HEK293T (cell line): ENCODE data around the gene TSHR.

ENCODE experiments used
- CTCF ChIA-PET: fragments of 350-600 bp; formaldehyde crosslinking; extraction: SDS; loops from one replicate; lab custom pipeline; 2021; ENCODE audit warnings: antibody characterized with exemption, inconsistent platforms; lab: Yijun Ruan, JAX
- POLR2A ChIA-PET: fragments of 350-600 bp; formaldehyde crosslinking; extraction: SDS; loops from one replicate; lab custom pipeline; 2020; ENCODE audit warnings: antibody characterized with exemption, inconsistent platforms; lab: Yijun Ruan, JAX
- DNase-seq: peaks from one replicate; pipeline ENCODE4 v3.0.0; 2012; ENCODE audit warnings: mixed read lengths; ENCODE audit errors: extremely low spot score
- ARNT ChIP-seq: fragments of 450-650 bp; IDR thresholded peaks from 2 replicates; pipeline ENCODE4 v1.6.1; 2017; ENCODE audit warnings: mild to moderate bottlenecking
- BHLHE40 ChIP-seq: fragments of 450-650 bp; IDR thresholded peaks from 2 replicates; pipeline ENCODE4 v1.6.1; 2016; ENCODE audit warnings: mild to moderate bottlenecking, moderate library complexity, borderline replicate concordance
- CTBP1 ChIP-seq: fragments of 450-650 bp; IDR thresholded peaks from 2 replicates; pipeline ENCODE4 v1.6.1; 2016; ENCODE audit warnings: borderline replicate concordance
- ELF4 ChIP-seq: fragments of 450-650 bp; IDR thresholded peaks from 2 replicates; pipeline ENCODE4 v1.6.1; 2017; ENCODE audit warnings: antibody characterized with exemption
- FOXA1 ChIP-seq: fragments of 450-650 bp; IDR thresholded peaks from 2 replicates; pipeline ENCODE4 v1.6.1; 2016; ENCODE audit warnings: mild to moderate bottlenecking
- FOXK2 ChIP-seq: fragments of 450-650 bp; IDR thresholded peaks from 2 replicates; pipeline ENCODE4 v1.6.1; 2016; ENCODE audit warnings: mild to moderate bottlenecking
- FOXM1 ChIP-seq: fragments of 450-650 bp; IDR thresholded peaks from 2 replicates; pipeline ENCODE4 v1.6.1; 2017; ENCODE audit warnings: mild to moderate bottlenecking, borderline replicate concordance
- HDGF ChIP-seq: fragments of 450-650 bp; IDR thresholded peaks from 2 replicates; pipeline ENCODE4 v1.6.1; 2017; ENCODE audit warnings: antibody characterized with exemption, borderline replicate concordance
- L3MBTL2 ChIP-seq: fragments of 450-650 bp; conservative IDR thresholded peaks from 2 replicates; pipeline ENCODE4 v1.6.1; 2016; ENCODE audit warnings: mild to moderate bottlenecking
- LEF1 ChIP-seq: fragments of 450-650 bp; IDR thresholded peaks from 2 replicates; pipeline ENCODE4 v1.6.1; 2017; ENCODE audit warnings: mild to moderate bottlenecking, borderline replicate concordance
- NFRKB ChIP-seq: fragments of 450-650 bp; IDR thresholded peaks from 2 replicates; pipeline ENCODE4 v1.6.1; 2016; ENCODE audit warnings: mild to moderate bottlenecking, moderate library complexity
- PKNOX1 ChIP-seq: fragments of 450-650 bp; IDR thresholded peaks from 2 replicates; pipeline ENCODE4 v1.6.1; 2016
- SP1 ChIP-seq: fragments of 450-650 bp; IDR thresholded peaks from 2 replicates; pipeline ENCODE4 v1.6.1; 2017
- SUZ12 ChIP-seq: fragments of 450-650 bp; IDR thresholded peaks from 2 replicates; pipeline ENCODE4 v1.6.1; 2016; ENCODE audit warnings: mild to moderate bottlenecking
- TARDBP ChIP-seq: fragments of 450-650 bp; IDR thresholded peaks from 2 replicates; pipeline ENCODE4 v1.6.1; 2016
- ZNF384 ChIP-seq: fragments of 450-650 bp; IDR thresholded peaks from 2 replicates; pipeline ENCODE4 v1.6.1; 2016

Gene TSHR

GRCh38 chr14:80979951-80980350 is 24.5 kb downstream of the TSHR start:
- ChIA-PET CTCF (no interaction called here), POLR2A (no interaction called here)
- TF ChIP-seq ZNF384 (no peak), SP1 (no peak), FOXM1 (no peak), ARNT (no peak), SUZ12 (no peak)

GRCh38 chr14:80981156-80981555 is 25.7 kb downstream of the TSHR start:
- DNase-seq: no peak
- CTCF ChIA-PET: no interaction called here
- POLR2A ChIA-PET: no interaction called here
- TF ChIP-seq ZNF384 (no peak), LEF1 (no peak), FOXK2 (no peak), ARNT (no peak), CTBP1 (no peak), HDGF (no peak), FOXM1 (no peak), L3MBTL2 (no peak), BHLHE40 (no peak), PKNOX1 (no peak), SP1 (no peak), TARDBP (no peak), SUZ12 (no peak), ELF4 (no peak)

More at GRCh38 chr14:80979951-80980350, 24.5 kb downstream of the TSHR start:
- DNase-seq: no peak

- ChIA-PET POLR2A (no interaction called here), CTCF (no interaction called here)
- TF ChIP-seq L3MBTL2 (no peak), ELF4 (no peak), BHLHE40 (no peak), TARDBP (no peak), SUZ12 (no peak), ZNF384 (no peak), LEF1 (no peak), FOXM1 (no peak), FOXA1 (no peak), ARNT (no peak), FOXK2 (no peak), NFRKB (no peak)
- DNase-seq: no peak
Observed at GRCh38 chr14:80981673-80982072, 26.3 kb downstream of the TSHR start.

- ChIA-PET CTCF (no interaction called here), POLR2A (no interaction called here)
- DNase-seq: no peak
- TF ChIP-seq FOXM1: no peak
- no peak for TF ChIP-seq L3MBTL2
- TF ChIP-seq SUZ12: no peak
- TF ChIP-seq ZNF384: no peak
- TF ChIP-seq BHLHE40: no peak
- no peak for TF ChIP-seq CTBP1
Observed at GRCh38 chr14:80982711-80983110, 27.3 kb downstream of the TSHR start.

GRCh38 chr14:80987235-80988032 is 32.0 kb downstream of the TSHR start:
- CTCF ChIA-PET: interaction anchor here (0.5 to 1.4 kb wide), 13 partner anchors 9 to 1178 kb away, joined by 3 to 15 read pairs (median 5); partner anchors contain the start of gene TSHR
- TF ChIP-seq ZNF384 (no peak), SP1 (no peak), PKNOX1 (peak; percentile 94), SUZ12 (no peak), FOXA1 (no peak), ARNT (no peak), L3MBTL2 (no peak), FOXM1 (no peak)
- POLR2A ChIA-PET: interaction anchor here (0.7 to 1.2 kb wide), 3 partner anchors 32 to 232 kb away, joined by 3 read pairs; partner anchors contain the start of genes CEP128 and TSHR
- peak; percentile 74 for DNase-seq

- no peak for DNase-seq
- ChIA-PET POLR2A (interaction anchor here (1.2 kb wide), 1 partner anchor 231 kb away, joined by 3 read pairs; no protein-coding TSS in a partner anchor), CTCF (no interaction called here)
- no peak for TF ChIP-seq L3MBTL2
- TF ChIP-seq FOXK2: no peak
- no peak for TF ChIP-seq ELF4
- TF ChIP-seq ARNT: no peak
- TF ChIP-seq PKNOX1: no peak
- no peak for TF ChIP-seq LEF1
- TF ChIP-seq FOXM1: no peak
- no peak for TF ChIP-seq TARDBP
- TF ChIP-seq SUZ12: no peak
- no peak for TF ChIP-seq HDGF
- no peak for TF ChIP-seq CTBP1
- no peak for TF ChIP-seq NFRKB
Observed at GRCh38 chr14:80988192-80988591, 32.8 kb downstream of the TSHR start.
